Neutrophil (primary cell): ENCODE data around the gene PCNT.

Source experiments
- H3K27ac ChIP-seq: fragments of 200-600 bp; sonication (generic); 2 replicates; pipeline ENCODE4 v1.5.1; 2016; ENCODE audit warnings: mild to moderate bottlenecking, moderate library complexity
- H3K27me3 ChIP-seq: fragments of 200-600 bp; sonication (generic); 2 replicates; pipeline ENCODE4 v1.6.0; 2016; ENCODE audit warnings: mild to moderate bottlenecking
- H3K36me3 ChIP-seq: fragments of 200-600 bp; sonication (generic); 2 replicates; pipeline ENCODE4 v1.5.1; 2017
- H3K4me1 ChIP-seq, 2 experiments: fragments of 200-600 bp in 1 of 2; sonication (generic) in 1 of 2; 1 replicate in 1 of 2; 2 replicates in 1 of 2; pipeline versions ENCODE4 v1.5.1 to v1.6.1; 2013 to 2016; ENCODE audit warnings: low read depth in 1 of 2, low read length in 1 of 2, mild to moderate bottlenecking in 1 of 2, moderate library complexity in 1 of 2; ENCODE audit not compliant: control insufficient read depth in 1 of 2, insufficient read depth in 1 of 2
- H3K4me3 ChIP-seq, 2 experiments: fragments of 200-600 bp in 1 of 2; sonication (generic) in 1 of 2; 1 replicate in 1 of 2; 2 replicates in 1 of 2; pipeline ENCODE4 v1.5.1; 2013 to 2016; ENCODE audit warnings: low read depth in 1 of 2, low read length in 1 of 2, mild to moderate bottlenecking in 1 of 2, moderate library complexity in 1 of 2
- H3K9me3 ChIP-seq: fragments of 200-600 bp; sonication (generic); 2 replicates; pipeline ENCODE4 v1.5.1; 2016
- TF ChIP-seq, protein P1 (sequence below): fragments of 200-600 bp; sonication (generic); IDR thresholded peaks from 2 replicates; pipeline ENCODE4 v1.5.1; 2016; ENCODE audit warnings: antibody characterized with exemption

PCNT gene

DNA sequence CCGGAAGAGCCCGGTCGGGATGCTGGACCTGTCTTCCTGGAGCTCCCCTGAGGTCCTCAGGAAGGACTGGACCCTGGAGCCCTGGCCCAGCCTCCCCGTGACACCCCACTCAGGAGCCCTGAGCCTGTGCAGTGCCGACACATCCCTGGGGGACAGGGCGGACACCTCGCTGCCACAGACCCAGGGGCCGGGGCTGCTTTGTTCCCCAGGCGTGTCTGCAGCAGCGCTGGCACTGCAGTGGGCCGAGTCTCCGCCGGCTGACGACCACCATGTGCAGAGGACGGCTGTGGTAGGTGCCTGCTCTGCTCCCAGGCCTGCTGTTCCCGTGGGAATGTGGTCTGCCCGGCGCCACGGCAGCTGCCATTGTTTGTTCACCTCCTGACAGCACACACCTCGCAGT is 92.6 kb downstream of the PCNT start:
- TF ChIP-seq, protein P1, sequence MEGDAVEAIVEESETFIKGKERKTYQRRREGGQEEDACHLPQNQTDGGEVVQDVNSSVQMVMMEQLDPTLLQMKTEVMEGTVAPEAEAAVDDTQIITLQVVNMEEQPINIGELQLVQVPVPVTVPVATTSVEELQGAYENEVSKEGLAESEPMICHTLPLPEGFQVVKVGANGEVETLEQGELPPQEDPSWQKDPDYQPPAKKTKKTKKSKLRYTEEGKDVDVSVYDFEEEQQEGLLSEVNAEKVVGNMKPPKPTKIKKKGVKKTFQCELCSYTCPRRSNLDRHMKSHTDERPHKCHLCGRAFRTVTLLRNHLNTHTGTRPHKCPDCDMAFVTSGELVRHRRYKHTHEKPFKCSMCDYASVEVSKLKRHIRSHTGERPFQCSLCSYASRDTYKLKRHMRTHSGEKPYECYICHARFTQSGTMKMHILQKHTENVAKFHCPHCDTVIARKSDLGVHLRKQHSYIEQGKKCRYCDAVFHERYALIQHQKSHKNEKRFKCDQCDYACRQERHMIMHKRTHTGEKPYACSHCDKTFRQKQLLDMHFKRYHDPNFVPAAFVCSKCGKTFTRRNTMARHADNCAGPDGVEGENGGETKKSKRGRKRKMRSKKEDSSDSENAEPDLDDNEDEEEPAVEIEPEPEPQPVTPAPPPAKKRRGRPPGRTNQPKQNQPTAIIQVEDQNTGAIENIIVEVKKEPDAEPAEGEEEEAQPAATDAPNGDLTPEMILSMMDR, result no peak
- H3K27ac ChIP-seq, result no peak overlapping the region
- H3K4me3 ChIP-seq, result no peak overlapping the region
- H3K27me3 ChIP-seq, result no peaks in the 10 kb centered on the region
- no peaks in the 10 kb centered on the region for H3K4me1 ChIP-seq
- no peaks in the 10 kb centered on the region for H3K9me3 ChIP-seq
- H3K36me3 ChIP-seq, result peaks cover 65% of the 10 kb centered on the region

DNA sequence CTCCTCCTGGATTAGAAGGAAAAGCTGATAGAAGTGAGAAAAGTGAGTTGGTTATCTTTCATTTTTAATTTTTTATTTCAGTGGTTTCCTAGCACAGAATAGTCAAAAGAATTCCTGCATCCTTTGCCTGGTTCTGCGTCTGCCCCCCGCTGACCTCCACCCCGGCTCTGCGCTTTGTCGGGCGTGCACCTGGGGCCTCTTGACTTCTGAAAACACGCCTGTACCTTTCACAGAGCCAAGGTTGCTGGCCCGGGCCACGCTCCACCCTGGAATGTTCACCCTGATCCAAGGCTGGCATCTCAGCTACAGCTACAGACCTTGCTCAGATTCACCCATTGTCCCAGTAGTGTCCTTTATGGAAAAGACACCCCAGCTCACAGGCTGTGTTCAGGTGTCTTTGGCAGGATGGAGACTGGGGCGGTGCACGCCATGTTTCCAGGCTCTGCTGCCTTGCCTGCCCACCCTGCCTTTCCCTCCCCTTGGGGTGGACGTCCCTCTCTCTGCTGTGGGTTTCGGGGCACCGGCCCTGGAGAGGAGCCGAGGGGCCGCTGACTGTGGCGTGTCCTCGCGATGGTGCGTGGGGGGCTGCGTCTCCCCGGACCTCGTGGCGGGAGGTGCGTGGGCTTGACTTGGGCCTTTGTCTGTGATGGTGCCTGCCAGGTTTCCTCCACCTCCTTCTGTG is 94.5 kb downstream of the PCNT start:
- Histone ChIP-seq H3K4me1 (no peaks in the 10 kb centered on the region), H3K27me3 (no peaks in the 10 kb centered on the region), H3K4me3 (no peak overlapping the region), H3K27ac (no peak overlapping the region), H3K36me3 (peaks cover 59% of the 10 kb centered on the region), H3K9me3 (no peaks in the 10 kb centered on the region)
- TF ChIP-seq, protein P1, result no peak

GRCh38 chr21:46420241-46421190 is 96.6 kb downstream of the PCNT start:
- TF ChIP-seq, protein P1, result no peak
- H3K4me1 ChIP-seq, result peaks cover 4% of the 10 kb centered on the region in 2 experiments
- H3K27me3 ChIP-seq, result no peaks in the 10 kb centered on the region
- H3K9me3 ChIP-seq, result no peaks in the 10 kb centered on the region
- peaks cover 60% of the 10 kb centered on the region for H3K36me3 ChIP-seq
- no peak overlapping the region for H3K4me3 ChIP-seq
- no peak overlapping the region for H3K27ac ChIP-seq

DNA sequence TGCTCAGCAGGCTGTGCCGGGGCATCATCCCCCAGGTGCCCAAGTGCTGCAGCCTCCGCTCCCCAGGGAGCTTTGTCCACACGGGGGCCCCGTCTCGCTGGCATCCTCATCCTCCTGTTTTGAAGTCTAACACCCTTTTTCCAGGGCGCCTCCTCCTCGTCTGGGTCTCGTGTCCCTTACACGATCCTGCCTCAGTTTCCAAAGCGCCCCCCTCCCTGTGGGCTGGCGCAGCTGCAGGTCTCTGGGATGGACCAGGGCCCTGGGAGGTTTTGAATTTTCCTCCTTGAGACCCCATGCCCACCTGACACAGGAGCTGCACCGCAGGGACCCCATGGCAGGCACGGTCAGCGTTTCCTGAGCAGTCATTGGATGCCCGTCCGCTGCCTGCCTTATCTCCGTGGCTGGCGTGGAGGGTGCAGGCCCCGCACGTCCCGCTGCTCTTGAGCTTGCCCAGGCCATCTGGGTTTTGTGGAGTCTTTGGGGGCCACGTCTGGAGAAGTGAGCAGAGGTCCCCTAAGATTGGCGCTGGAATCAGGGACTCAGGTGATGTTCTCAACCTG is 97.3 kb downstream of the PCNT start:
- Histone ChIP-seq H3K9me3 (no peaks in the 10 kb centered on the region), H3K27ac (no peak overlapping the region), H3K4me3 (no peak overlapping the region), H3K4me1 (peaks cover 4% of the 10 kb centered on the region in 2 experiments), H3K27me3 (no peaks in the 10 kb centered on the region), H3K36me3 (peaks cover 60% of the 10 kb centered on the region)
- TF ChIP-seq, protein P1, result no peak

- Histone ChIP-seq H3K27ac (no peak overlapping the region), H3K36me3 (peaks cover 60% of the 10 kb centered on the region), H3K4me1 (peaks cover 4% of the 10 kb centered on the region in 2 experiments), H3K4me3 (no peak overlapping the region), H3K27me3 (no peaks in the 10 kb centered on the region), H3K9me3 (no peaks in the 10 kb centered on the region)
- TF ChIP-seq, protein P1, result no peak
These were observed 98.0 kb downstream of the PCNT start for GRCh38 chr21:46421756-46422555.
